ENCODE results near the gene TADA3. TPM values are rescaled to one million over a fixed set of nuclear protein-coding genes. Genes with fewer than 3 reads are reported as not detected.

The TADA3 gene
- total and polyA plus RNA-seq, 2 donors (not counting 3 experiments of a cell fraction or from before 2014, with no cell fraction given): 27.8 to 31.0 TPM

GRCh38 chr3:9736831-9737230, 55.4 kb downstream of the TADA3 start:
- Histone ChIP-seq H2AFZ (ENCODE audit: low read depth, low read length) (no peak overlapping the region), H3K9me3 (replicated peaks; ENCODE audit: control insufficient read depth, insufficient read depth, low read length) (no peaks in the 10 kb centered on the region), H3K36me3 (ENCODE audit: control insufficient read depth in 2 of 2, extremely low read depth in 1 of 2, insufficient read depth in 2 of 2, low read length in 2 of 2) (peaks cover 33 to 58% of the 10 kb centered on the region in 2 experiments), H4K20me1 (replicated peaks; ENCODE audit: control insufficient read depth, extremely low read depth, insufficient read depth, low read length) (peaks cover 4% of the 10 kb centered on the region), H3K4me3 (replicated peaks in 1 of 3; ENCODE audit: insufficient read depth in 1 of 3, low read depth in 1 of 3, low read length in 3 of 3) (no peak overlapping the region), H3K79me2 (ENCODE audit: control insufficient read depth, insufficient read depth, low read length) (peaks cover 40% of the 10 kb centered on the region), H3K27me3 (ENCODE audit: control insufficient read depth in 2 of 2, insufficient read depth in 2 of 2, low read length in 2 of 2) (no peaks in the 10 kb centered on the region), H3K27ac (ENCODE audit: insufficient read depth, low read depth, low read length) (no peak overlapping the region), H3K9me1 (replicated peaks; ENCODE audit: control insufficient read depth, extremely low read depth, insufficient read depth, low read length) (no peaks in the 10 kb centered on the region), H3K4me2 (ENCODE audit: insufficient read depth, low read length) (no peak overlapping the region), H3K9ac (replicated peaks; ENCODE audit: extremely low read depth, insufficient read depth, low read length) (no peak overlapping the region), H3K4me1 (ENCODE audit: control insufficient read depth, extremely low read depth, insufficient read depth, low read length) (peaks cover 11% of the 10 kb centered on the region)
- no TSS peak for BruUV-seq (replicated peaks)
- TF ChIP-seq GATA2 (IDR thresholded peaks at IDR 0.05; ENCODE audit: insufficient read depth, insufficient read length, low read depth, low read length): no peak
- no peak for TF ChIP-seq FOS (IDR thresholded peaks at IDR 0.05; ENCODE audit: borderline replicate concordance, insufficient read depth, low read length)
- TF ChIP-seq CTCF (IDR thresholded peaks at IDR 0.05; ENCODE audit: extremely low read depth in 1 of 2, insufficient read depth in 1 of 2, low read depth in 1 of 2, low read length in 2 of 2): no peak
- no peak for TF ChIP-seq EZH2 (IDR thresholded peaks at IDR 0.05; ENCODE audit: borderline replicate concordance, low read depth, low read length, severe bottlenecking)
- no peak for TF ChIP-seq MYC (IDR thresholded peaks at IDR 0.05; ENCODE audit: low read depth, low read length)
- TF ChIP-seq POLR2A (IDR thresholded peaks at IDR 0.05; ENCODE audit: low read depth, low read length): no peak
- no peak for TF ChIP-seq JUN (IDR thresholded peaks at IDR 0.05; ENCODE audit: borderline replicate concordance, insufficient read depth, insufficient read length, low read depth)
- no peak for TF ChIP-seq MAX (IDR thresholded peaks at IDR 0.05; ENCODE audit: insufficient read depth, insufficient read length)
- no peak for TF ChIP-seq POLR2AphosphoS5 (IDR thresholded peaks at IDR 0.05; ENCODE audit: insufficient read depth, low read depth, low read length)
- ChIA-PET POLR2A (no interaction called here), CTCF (interaction anchor here (0.6 to 1.5 kb wide), 4 partner anchors 11 to 147 kb away, joined by 3 to 5 read pairs (median 3); partner anchors contain the start of gene OGG1)
- intact Hi-C loops (cut with micrococcal nuclease) (no loop called here), dilution Hi-C loops (cut with MboI; ENCODE audit: extremely low pct_ligation_motif_present, low sequenced_read_pairs) (no loop called here)
- no peak for FAIRE-seq
- no peak for DNase-seq (ENCODE audit: low read depth, low spot score)
